Nephron progenitor cell (in vitro differentiated cells): Measurements from ENCODE around the gene TNS1.

Experiments used
- DNase-seq: peaks from one replicate; pipeline ENCODE4 v3.0.0; 2021
- H3K27ac Mint-ChIP-seq: 2 replicates; pipeline ENCODE4 v1.8.0; 2021; ENCODE audit warnings: mild to moderate bottlenecking, moderate library complexity, mixed read lengths
- H3K27me3 Mint-ChIP-seq: 2 replicates; pipeline ENCODE4 v1.8.0; 2021; ENCODE audit warnings: mild to moderate bottlenecking, low read depth, mixed read lengths; ENCODE audit not compliant: poor library complexity
- H3K36me3 Mint-ChIP-seq: 2 replicates; pipeline ENCODE4 v1.8.0; 2021; ENCODE audit warnings: low read depth, mixed read lengths
- H3K4me1 Mint-ChIP-seq: 2 replicates; pipeline ENCODE4 v1.8.0; 2021; ENCODE audit warnings: mixed read lengths
- H3K4me3 Mint-ChIP-seq: 2 replicates; pipeline ENCODE4 v1.8.0; 2021; ENCODE audit warnings: mild to moderate bottlenecking, moderate library complexity, mixed read lengths
- H3K9me3 Mint-ChIP-seq: 2 replicates; pipeline ENCODE4 v1.8.0; 2021; ENCODE audit warnings: mild to moderate bottlenecking, moderate library complexity, mixed read lengths
- TF ChIP-seq, protein P1 (sequence below): fragments of 200-600 bp; sonication (generic); IDR thresholded peaks from 2 replicates; pipeline ENCODE4 v1.5.0; 2021; ENCODE audit warnings: antibody characterized with exemption

Gene TNS1

DNA sequence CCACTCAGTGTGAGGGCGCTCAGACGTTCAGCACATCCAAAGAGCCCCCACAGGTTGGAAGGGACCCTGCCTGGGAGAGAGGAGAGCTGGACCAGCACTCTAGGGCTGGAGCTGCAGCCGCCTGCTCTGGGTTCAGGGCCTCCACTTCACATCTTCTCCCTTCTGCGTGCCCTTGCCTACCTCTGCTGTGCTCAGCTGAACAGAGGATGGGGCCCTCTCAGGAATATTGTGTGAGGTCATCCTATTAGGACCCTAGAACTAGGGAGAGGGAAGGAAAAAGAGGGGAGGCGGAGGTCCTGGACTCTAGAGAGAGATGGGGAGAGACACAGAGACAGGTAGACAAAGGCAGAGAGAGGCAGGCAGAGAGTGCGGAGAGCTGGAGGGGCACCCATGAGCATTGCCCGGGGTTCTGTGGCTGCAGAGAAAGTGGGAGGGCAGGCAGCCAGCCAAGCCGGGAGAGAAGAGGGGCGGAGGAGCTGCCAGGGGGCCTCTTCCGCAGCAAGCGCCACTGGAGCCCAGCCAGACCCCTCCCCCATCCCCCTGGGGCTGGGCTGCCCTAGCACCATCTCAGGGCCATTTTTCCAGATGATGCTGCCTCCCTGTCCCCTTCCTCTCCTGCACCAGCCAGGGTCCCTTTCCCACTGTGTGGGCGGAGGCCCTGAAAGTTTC, 8.3 kb upstream of the TNS1 start:
- TF ChIP-seq, protein P1, sequence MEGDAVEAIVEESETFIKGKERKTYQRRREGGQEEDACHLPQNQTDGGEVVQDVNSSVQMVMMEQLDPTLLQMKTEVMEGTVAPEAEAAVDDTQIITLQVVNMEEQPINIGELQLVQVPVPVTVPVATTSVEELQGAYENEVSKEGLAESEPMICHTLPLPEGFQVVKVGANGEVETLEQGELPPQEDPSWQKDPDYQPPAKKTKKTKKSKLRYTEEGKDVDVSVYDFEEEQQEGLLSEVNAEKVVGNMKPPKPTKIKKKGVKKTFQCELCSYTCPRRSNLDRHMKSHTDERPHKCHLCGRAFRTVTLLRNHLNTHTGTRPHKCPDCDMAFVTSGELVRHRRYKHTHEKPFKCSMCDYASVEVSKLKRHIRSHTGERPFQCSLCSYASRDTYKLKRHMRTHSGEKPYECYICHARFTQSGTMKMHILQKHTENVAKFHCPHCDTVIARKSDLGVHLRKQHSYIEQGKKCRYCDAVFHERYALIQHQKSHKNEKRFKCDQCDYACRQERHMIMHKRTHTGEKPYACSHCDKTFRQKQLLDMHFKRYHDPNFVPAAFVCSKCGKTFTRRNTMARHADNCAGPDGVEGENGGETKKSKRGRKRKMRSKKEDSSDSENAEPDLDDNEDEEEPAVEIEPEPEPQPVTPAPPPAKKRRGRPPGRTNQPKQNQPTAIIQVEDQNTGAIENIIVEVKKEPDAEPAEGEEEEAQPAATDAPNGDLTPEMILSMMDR: no peak
- Mint-ChIP-seq H3K27ac (no peak overlapping the region), H3K36me3 (no peaks in the 10 kb centered on the region), H3K27me3 (peaks cover 52% of the 10 kb centered on the region), H3K4me1 (peaks cover 75% of the 10 kb centered on the region), H3K9me3 (no peaks in the 10 kb centered on the region), H3K4me3 (peak overlapping the region; percentile 78)
- no peak for DNase-seq

DNA sequence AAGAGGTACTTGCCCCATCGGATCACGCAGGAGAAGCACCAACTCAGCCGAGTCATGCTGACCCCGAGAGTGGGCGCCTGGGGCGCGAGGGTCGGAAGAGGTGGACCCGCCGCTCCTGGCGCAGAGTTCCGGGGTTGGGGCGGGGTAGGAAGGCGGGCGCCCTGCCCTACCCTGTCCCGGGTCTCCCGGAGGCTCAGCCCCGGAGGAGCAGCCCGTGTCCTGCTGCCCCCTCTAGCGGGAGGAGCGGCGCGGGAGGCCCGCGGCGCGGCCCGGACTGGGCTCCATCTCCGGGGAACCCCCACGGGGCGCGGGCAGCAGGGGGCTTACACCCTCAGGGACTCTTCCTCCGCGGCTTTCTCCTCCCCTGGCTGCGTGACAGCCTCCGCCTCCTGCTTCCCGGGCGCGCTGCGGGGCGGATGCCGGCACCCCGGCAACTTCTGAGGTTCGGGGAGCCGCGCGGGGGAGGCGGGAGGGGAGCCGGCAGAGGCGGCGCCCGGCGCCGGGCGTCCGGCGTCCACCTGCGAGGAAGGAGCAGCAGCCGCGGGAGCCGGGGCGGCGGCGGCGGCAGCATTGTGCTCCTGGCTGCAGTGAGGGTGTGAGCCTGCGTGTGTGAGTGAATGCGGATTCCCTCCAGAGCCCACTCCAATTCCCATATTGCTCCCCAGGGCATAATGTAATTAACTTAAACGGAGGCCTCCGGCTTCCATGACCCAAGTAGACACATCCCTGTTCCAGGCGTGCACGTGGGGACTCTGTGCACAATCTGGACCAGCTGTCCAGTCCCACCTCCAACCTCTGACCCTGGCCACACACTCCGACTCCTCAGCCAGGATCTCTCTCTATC, 7.6 kb upstream of the TNS1 start:
- Mint-ChIP-seq H3K4me3 (peak overlapping the region; percentile 78), H3K36me3 (no peaks in the 10 kb centered on the region), H3K9me3 (no peaks in the 10 kb centered on the region), H3K27ac (no peak overlapping the region), H3K4me1 (peaks cover 75% of the 10 kb centered on the region), H3K27me3 (peaks cover 52% of the 10 kb centered on the region)
- peak; percentile 73 for DNase-seq
- TF ChIP-seq, protein P1: peak; percentile 30

DNA sequence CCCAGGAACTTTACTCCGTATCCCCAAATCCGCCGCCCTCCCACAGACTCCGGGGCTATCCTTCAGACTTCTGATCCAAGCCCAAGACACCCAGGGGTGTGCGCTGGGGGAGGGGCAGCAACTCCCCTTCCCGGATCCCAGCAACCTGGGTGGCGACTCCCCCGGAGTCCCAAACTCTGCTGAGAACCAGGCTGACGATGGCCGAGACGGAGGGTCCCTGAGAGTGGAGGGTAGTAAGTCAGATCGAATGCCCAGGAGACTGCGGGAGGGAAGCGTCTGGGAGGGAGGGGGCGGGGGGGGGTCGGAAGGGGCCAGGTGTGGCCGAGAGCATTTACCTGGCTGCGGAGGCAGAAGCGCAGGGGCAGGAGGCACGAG, 7.0 kb upstream of the TNS1 start:
- H3K27ac Mint-ChIP-seq: no peak overlapping the region
- peaks cover 75% of the 10 kb centered on the region for H3K4me1 Mint-ChIP-seq
- peak overlapping the region; percentile 78 for H3K4me3 Mint-ChIP-seq
- no peaks in the 10 kb centered on the region for H3K9me3 Mint-ChIP-seq
- DNase-seq: no peak
- peaks cover 52% of the 10 kb centered on the region for H3K27me3 Mint-ChIP-seq
- TF ChIP-seq, protein P1: no peak
- no peaks in the 10 kb centered on the region for H3K36me3 Mint-ChIP-seq

DNA sequence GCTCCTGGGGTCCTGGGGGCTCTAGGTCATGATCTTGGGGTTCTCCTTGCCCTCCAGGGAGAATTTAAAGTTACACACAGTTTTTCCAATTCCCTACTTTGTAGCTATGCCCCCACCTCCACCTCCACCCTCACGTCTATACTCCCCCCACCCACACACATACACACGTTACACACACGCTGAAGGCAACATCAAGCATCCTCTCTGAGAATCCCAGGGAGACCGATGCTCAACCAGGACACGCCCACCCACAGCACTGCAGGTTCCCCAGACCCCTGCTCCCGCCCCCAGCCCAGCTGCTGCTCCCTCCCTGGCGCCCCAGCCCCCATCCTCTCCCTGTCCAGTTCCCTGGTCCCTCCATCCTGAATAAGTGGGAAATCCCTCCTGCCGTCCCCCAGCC, 6.4 kb upstream of the TNS1 start:
- DNase-seq: peak; percentile 50
- Mint-ChIP-seq H3K27ac (no peak overlapping the region), H3K36me3 (no peaks in the 10 kb centered on the region), H3K9me3 (no peaks in the 10 kb centered on the region), H3K4me3 (peak overlapping the region; percentile 78), H3K27me3 (peaks cover 47% of the 10 kb centered on the region), H3K4me1 (peaks cover 75% of the 10 kb centered on the region)
- TF ChIP-seq, protein P1: no peak

DNA sequence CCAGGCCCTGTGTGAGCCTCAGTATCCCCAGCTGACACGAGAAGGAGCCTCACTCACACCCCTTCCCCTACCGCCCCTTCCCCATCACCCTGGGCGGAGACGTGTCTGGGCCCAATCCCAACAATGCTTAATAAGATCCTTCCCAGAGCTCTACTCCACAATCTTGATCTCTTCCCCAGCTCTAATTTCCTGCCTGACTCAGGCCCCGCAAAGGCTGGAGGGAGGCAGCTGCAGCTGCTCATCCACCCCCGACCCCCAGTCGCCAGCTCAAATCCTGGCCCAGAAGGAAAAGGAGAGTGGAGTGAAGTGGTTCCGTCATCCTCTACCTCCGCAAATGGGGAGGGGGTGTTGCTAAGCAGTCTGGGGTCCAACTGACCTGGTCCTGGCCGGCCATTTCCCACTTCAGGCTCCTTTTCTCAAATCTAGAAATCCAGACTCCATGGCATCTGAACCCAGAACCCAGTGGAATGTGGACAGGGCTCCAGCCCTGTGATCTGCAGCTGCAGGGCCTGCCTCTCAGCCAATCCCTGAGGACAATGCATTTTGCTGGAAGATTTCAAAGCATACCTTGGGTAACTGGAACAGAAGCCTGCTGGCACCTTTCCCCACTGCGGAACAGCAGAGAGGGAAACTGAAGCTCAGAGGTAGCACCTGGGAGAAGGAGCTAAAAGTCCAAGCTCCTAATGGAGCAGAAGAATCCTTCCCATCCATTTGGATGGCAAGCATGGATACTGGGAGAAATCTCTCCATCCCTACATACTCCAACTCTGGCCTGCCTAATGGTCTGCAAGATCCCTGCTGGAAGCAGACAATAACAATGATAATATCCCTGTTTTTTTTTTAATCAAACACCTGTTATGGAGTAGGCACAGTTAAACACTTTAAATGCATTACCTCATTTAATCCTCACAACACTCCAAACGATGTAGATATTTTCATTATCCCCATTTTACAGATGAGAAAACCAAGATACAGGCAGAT, 5.6 kb upstream of the TNS1 start:
- Mint-ChIP-seq H3K9me3 (no peaks in the 10 kb centered on the region), H3K4me3 (no peak overlapping the region), H3K4me1 (peaks cover 75% of the 10 kb centered on the region), H3K27me3 (peaks cover 50% of the 10 kb centered on the region), H3K36me3 (no peaks in the 10 kb centered on the region), H3K27ac (no peak overlapping the region)
- TF ChIP-seq, protein P1: no peak
- no peak for DNase-seq
